GM12801 (cell line): ENCODE data around the gene PGAP6.

Source experiments
- CTCF ChIP-seq: IDR thresholded peaks from one replicate; pipeline ENCODE4 v1.5.1; 2011; ENCODE audit warnings: control low read depth; ENCODE audit not compliant: insufficient read length; ENCODE audit errors: extremely low read depth

The PGAP6 gene

GRCh38 chr16:407253-407652 is 25.5 kb upstream of the PGAP6 start:
- TF ChIP-seq CTCF: no peak

GRCh38 chr16:405548-406506 is 24.0 kb upstream of the PGAP6 start:
- TF ChIP-seq CTCF: no peak

- TF ChIP-seq CTCF: no peak
Observed at GRCh38 chr16:404971-405486, 23.3 kb upstream of the PGAP6 start.

- no peak for TF ChIP-seq CTCF
Observed at GRCh38 chr16:401468-402348, 19.9 kb upstream of the PGAP6 start, which contains the start of gene DECR2. TSS of gene DECR2 (plus strand) at chr16:401885. CDS start at chr16:401964, 79 bp downstream.

- no peak for TF ChIP-seq CTCF
Observed at GRCh38 chr16:400061-400591, 18.3 kb upstream of the PGAP6 start.

DNA sequence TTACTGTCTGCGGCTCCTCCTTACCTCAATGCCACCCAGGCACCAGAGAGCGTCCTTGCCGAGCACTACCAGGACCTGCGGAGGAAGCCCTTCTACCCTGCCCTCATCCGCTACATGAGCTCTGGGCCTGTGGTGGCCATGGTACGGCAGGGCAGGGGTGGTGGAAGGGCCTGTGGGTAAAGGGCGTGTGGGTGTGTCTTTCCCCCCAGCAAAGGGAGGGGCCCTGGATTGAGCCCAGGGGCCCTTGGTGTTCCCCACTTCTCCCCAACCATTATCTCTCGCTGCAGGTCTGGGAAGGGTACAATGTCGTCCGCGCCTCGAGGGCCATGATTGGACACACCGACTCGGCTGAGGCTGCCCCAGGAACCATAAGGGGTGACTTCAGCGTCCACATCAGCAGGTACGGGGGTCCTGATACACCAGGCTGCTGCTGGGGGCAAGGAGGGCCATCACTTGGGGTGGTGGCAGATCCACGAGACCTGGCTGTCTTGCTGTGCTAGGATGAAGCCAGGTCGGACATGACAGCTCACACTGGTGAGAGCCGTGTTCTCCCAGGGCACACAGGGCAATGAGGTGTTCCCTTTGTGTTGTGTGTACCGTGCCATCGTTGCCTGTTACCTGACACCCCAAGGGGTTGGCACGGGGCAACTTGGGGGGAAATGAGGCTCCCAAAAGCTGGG is 17.7 kb upstream of the PGAP6 start:
- no peak for TF ChIP-seq CTCF
